GM21515 (cell line): ENCODE results near the gene CNTNAP2.
"Not testable (repeated sequence)": the region's sequence is repeated elsewhere in the genome, so short reads cannot be mapped to it uniquely, and the experiment has no call there.

Source experiments
- ATAC-seq: cut with Tn5 transposase; IDR thresholded peaks from one replicate; pipeline ENCODE4 v1.9.1; 2021; ENCODE audit not compliant: unreplicated experiment

Gene CNTNAP2

DNA sequence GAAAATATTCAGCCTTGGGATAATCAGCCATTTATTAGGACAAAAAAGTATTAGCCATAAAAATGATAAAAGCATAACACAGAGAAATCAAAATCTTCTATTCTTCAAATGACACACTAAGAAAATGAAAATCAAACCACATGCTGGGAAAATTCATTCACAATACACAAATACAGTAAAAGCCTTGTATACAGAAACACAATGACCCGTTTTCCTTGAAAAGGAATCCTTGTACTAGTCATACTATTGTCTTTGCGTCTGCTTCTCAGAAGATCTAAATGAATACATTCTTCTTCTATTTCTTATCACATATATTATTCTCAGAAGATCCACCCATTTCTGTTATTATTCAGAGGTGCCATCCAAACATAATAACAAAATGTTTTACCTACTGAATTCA is 749.1 kb downstream of the CNTNAP2 start:
- no peak for ATAC-seq

DNA sequence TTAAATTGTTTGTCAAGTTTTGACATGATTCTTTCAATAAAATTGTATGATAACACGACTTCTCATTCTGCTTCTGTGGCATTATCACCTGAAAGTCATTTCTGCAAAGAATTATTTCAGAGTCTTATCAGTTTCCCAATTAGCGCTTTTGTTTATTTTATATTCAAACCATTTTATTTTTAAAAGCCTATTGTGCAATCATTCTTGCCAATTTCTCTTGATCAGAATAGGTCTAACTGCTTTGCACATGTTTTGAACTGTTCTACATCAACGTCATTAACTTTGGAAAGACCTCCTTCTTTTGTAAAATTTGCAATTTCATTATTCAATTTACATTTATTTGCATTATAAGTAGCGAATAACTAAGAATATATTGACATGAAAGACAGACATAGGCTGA is 758.1 kb downstream of the CNTNAP2 start:
- no peak for ATAC-seq

DNA sequence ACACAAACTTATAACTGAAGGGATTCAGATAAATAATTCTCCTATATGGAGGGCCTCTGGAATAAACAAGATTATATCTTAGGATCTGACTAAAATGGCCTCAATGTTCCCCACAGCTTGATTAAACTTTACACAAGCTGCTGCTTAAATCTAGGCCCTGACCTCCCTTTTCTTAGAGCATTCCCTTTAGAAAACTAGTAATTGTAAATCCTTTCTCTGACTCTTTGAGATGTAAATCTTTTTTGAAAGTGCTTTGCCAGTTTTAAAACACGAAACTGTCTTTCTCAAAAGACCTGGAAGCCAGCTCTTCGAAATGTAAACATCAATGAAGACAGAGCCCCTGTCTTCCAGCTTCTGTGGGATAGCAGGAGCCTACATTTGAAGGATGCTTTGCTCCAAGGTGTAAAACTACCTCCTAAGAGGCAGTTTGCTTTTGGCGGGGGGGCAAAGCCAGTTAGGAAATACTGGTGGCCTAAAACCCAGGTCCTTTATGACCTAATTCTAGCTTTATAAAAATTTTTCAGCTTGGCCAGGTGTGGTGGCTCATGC is 758.7 kb downstream of the CNTNAP2 start:
- no peak for ATAC-seq

DNA sequence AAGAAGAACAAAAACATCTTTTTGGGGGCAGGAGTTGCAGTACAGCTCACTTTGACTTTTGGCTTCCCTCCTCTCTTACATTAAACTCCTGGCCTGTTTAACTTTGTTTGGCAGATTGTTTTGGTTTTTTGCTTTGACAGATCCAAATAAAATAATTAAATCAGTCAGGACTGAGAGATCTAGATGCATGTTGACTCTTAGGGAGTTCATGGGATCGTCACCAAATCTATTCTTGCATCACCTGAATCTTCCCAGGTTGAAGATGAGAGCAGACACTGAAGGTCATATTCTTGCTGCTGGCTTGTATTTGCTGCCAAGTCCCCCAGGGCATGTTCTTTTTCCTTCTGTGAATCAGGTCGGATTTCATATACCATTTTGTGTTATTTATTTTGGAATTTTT is 759.4 kb downstream of the CNTNAP2 start:
- ATAC-seq, result no peak

DNA sequence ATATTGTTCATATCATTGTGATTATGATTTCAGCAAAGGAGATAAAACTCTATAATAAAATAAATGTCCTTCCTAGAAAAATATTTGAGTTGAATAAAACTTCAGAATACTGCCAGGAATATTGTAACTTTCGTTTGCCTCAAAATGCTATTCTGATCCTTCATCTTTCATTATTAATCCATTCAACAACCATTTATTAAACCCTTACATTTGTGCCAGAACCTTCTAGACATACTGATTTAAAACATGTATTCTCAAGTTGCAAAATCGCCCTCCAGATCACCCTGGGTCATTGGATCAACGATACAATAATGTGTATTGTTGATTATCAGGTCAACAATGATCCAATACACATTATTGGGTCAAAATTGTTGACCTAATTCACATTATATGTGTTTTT is 759.8 kb downstream of the CNTNAP2 start:
- ATAC-seq, result no peak

DNA sequence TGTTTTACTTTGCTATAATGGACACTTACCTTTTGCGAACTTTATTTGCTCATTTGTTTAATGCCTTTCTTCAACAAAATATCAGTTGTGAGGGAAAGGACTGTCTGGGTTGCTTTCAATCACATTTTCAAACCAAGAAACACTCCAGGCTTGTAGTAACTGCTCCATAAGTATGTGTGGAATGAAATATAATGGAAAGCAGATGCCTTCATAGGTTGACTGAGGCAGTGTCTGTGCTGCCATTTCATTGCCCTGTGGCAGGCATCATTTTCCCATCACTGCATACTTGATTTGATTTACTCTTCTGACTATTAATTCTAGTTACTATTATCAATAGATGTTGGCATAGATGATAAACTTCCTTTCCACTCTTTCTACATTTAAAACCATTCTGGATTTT is 762.3 kb downstream of the CNTNAP2 start:
- no peak for ATAC-seq

DNA sequence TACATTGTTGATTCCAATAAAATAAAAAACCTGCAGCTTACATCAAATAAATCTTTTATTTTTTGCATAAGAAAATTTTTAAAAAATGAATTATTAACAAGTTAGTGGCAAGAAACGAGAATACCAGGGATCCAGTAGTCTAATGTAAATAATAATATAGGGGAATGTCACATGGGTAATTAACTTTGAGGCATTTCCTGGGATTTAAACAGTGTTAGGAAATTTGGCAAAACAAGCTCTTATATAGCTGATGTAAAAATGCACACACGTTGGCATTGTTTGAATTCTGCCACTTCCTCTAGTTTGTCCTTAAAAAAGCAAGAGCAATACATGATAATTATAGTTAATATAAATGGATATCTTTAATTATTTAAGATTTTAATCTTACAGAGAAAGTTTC is 768.6 kb downstream of the CNTNAP2 start:
- no peak for ATAC-seq

DNA sequence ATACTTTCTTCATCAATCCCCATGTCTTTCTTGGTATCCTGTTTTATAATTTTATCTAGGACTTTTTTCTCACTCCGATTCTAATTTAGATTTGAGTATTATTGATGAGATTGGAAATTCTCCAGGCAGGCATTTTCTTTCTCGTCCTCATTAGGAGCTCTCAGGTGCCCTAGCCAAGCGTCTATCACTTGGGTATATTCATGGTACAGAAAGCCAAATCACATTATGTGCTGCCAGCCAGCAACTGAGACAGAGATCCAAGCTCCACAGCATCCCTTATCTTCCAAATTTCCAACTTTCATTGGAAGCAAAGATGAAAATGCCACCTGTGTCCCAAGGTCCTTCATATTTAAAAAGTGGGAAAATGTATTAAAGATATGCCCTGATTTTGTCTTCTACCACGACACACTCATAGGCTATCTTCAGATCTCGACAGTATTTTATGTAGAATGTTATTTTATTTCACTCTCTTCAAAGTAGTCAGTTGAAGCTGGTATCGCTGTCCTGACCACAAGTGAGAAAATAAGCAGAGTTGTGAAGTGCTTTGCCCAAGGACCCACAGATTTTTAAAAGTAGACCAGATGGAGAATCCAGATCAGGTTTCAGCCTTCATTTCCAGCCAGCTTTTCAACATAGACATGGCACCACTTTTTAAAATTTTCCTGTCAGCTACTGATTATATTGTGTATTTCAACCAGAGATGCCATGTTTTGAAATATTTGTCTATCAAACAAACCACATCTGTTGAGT is 773.4 kb downstream of the CNTNAP2 start:
- no peak for ATAC-seq

DNA sequence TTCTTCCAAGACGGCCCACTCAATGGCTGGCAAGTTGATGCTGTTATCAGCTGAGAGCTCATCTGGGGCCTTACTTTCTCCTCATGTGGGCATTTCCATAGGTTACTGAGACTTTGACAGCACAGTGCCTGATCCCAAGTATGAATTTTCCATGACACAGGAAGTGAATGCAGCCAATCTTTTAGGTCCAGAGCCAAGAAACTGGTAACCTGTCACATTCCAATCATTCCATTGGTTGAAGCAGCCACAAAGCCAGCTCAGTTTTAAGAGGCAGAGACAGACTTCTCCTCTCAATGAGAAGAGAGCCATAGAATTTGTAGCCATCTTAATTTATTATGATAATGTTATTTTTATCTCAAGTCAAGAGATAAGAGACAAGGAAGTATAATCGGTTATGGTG is 775.5 kb downstream of the CNTNAP2 start:
- ATAC-seq, result no peak

DNA sequence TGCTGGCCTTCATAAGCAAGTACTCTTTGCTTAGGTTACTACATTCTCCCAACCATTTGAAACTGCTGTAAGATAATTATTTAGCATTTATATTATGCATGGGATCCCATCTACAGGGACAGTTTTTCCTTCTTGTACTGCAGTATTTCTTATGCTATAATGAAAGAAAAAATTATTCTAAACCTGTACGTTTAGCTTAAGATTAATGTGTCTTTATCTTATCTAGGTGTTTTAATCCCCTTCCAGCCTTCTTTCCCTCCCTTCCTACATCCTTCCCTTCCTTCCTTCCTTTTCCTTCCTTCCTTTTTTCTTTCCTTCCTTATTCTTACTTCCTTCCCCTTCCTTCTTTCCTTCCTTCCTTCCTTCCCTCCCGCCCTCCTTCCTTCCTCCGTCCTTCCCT is 778.3 kb downstream of the CNTNAP2 start:
- no peak for ATAC-seq

DNA sequence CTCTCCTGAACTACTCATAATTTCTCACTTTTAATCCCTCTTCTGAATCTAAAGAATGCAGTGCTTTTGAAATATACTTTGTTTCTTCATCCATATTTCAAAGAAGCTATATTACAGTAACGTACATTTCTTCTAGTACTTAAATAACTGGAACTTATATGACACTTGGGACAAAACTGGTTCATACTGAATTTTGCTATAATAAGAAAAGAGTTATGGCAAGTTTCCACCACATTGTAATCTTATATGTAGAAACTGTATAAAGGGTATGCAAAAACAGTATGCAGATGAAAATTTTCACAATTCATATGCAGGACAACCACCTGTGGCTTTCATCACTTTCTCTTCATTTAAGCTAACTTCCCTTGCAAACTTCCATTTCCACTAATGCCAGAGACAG is 785.7 kb downstream of the CNTNAP2 start:
- ATAC-seq, result no peak

DNA sequence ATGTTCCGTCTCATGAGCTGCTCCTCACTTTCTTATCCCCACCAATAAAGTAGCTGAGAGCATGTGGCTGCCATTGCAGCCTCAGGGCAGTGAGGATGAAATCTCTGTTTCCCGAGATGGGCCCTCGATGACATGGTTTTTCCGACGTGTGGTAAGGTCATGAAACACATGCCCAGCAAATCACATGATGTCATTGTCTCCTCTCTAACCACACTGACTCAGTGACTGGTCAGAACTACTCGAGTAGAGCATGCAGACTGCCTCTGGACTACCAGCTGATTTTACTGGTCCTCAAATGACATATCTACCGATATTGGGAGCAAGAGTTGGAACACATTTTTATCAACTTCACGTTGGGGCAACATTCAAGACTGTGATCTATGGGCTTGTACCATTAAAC is 786.1 kb downstream of the CNTNAP2 start:
- no peak for ATAC-seq

DNA sequence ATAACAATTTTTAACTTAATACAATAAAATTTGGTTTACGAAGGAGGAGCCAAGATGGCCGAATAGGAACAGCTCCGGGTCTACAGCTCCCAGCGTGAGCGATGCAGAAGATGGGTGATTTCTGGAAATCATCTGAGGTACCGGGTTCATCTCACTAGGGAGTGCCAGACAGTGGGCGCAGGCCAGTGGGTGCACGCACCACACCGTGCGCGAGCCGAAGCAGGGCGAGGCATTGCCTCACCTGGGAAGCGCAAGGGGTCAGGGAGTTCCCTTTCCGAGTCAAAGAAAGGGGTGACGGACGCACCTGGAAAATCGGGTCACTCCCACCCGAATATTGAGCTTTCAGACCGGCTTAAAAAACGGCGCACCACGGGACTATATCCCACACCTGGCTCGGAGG is 789.1 kb downstream of the CNTNAP2 start:
- not testable (repeated sequence) for ATAC-seq

DNA sequence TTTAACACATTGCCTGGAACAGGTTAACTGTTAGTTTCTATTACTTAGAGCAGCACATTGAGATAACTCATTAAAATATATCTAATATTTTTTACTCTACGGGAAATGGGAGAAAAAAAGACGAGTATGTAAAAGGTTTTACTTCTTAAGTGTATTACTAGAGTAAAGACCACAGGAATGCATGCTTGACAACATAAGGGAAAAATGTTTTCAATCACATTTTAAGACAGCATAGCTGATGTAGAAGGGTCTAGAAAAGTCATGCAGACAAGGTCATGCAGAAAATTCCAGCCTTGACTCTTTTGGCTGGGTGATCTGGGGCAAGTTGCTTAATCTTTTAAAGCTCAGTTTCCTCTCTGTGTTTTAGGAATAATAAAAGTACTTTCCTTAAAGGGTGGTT is 806.2 kb downstream of the CNTNAP2 start:
- no peak for ATAC-seq

DNA sequence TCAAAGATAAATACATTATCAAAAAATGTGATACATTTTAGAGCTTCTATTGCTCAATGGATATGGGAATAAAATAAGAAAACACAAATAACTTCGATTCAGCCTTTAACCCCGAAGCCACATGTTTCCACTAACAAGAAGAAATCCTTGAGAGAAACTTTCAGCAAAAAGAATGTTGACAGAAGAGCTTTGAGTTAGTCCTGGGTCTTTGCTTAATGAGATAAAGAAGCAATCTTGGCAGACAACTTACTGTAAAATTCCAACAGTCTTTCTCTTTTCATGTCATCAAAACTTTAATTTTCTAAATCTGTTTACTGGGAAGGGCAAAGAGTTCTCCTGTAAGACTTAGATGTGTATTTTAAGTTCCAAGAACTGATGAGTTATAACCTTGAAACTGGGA is 810.2 kb downstream of the CNTNAP2 start:
- ATAC-seq, result no peak

DNA sequence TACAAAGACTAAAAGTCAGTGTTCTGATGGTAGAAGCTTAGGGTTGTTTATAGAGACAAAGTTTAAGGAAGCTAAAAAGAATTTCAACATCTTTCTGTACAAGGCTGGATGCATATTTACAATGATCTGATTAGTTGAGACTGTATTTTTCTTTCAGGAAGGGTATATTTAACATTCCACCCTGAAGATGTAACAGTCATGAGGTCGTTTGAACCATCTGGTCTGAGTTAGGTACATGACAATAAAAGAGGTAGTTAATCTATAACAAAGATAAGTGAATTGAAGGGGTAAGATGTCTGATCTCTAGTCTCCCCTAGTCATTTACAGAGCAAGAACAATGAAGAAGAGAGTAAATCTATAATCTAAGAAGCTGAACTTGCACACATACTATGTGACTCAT is 821.2 kb downstream of the CNTNAP2 start:
- ATAC-seq, result no peak

DNA sequence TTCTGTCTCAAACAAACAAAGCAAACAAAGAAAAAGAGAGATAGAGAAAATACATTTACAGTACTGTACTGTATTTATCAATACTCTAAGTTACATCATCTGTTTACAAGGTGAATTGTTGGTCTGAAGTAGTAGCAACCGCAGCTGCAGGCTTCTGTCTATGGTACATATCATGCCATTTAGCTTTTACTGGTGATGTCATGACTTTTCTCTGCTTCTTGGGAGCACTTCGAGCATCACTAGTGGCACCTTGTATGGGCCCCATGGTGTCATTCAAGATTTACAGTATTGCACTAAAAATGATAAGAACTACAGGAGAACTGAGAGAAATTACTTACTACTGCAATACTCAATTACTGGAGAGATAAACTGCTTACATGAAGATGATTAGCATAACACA is 826.9 kb downstream of the CNTNAP2 start:
- ATAC-seq, result no peak

DNA sequence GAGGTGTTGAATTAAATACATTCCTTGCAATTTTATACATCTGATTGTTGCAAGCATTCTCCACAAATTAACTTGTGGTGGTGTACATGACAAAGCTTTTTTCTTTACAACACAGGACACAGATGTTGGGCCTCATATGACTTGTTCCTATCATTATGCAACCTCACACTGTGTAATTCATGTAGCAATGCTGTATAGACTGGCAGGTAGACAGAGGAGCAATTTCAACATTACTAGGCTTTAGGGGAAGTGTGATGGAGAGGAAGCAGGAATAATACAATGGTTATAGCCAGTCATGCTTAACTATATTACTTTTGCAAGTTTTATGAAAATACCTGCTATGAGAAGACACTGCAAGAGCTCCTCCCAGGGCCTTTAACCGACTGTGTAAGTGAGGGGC is 832.1 kb downstream of the CNTNAP2 start:
- no peak for ATAC-seq

DNA sequence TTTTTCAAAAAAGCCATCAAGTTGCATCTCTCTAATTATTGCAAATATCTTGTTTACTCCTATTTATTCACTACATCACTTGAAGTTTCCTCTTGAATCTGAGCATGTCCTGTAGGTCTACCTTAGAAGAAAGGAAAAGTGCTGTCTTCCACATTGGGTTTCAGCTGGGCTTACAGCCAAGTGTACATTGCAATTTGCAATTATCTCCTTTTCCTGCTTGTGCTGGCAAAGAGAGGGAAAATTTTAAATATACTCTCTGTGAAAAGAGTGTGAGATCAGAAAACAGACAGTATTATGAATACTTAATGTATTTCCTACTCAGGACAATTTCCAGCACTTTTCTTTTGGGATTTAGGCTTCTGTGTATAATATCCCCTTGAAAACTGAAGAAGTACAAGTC is 839.7 kb downstream of the CNTNAP2 start:
- no peak for ATAC-seq

DNA sequence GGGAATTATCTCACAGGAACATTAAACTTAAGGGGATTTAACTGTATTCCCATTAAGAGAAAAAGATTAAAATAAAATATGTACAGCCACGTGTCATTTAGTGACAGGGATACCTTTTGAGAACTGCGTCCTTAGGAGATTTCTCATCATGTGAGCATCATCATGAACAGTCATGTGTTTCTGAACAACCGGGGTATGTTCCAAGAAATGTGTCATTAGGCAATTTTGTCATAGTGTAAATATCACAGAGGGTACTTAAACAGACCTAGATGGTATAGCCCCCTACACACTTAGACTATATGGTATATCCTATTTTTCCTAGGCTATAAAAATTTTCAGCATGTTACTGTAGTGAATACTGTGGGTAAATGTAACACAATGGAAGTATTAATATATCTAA is 840.3 kb downstream of the CNTNAP2 start:
- ATAC-seq, result no peak

DNA sequence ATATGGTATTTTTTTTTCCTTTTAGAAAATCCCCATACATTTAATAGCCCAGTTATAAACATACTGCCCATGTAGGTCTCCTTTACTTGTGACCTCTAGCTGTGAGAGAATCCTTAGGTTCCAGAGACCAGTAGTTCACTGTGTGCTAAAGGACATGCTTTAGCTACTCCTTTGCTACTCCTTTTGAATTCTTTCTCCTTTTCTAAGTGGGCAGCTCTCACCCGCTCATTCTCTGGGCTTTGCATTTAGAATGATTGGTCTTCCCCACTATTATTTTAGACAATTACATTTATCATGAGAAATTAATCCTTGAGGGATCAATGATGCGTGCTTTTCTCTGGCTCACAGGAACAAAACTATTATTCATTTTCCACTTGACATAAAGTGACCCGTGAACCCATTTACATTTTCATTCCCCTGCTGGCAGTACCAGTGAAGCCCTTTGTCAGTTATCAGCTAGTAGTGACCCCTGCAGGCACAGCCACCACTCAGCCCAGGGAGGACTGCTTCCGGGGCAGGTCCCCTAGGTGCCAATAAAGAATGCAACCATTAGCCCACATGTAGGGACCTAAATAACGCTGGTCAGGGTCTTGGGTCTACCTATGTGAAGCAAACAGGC is 844.3 kb downstream of the CNTNAP2 start:
- ATAC-seq, result no peak

DNA sequence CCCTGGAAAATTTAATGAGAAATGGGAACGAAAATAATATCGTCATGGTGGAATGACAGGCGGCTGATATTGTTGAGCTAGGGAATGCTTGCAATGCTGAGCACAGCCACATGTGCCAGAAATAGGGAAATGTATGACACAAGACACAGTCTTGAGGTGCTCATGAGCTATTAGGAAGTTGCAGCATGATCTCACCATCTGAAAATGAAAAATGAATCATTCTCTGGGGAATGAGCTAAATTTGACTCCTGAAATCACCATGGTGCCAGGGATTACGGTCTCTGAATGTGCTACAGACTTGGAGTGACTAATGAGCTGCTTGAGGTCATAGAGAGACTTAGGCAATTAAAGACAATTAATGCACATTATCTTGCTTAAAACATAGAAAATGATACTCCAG is 845.0 kb downstream of the CNTNAP2 start:
- ATAC-seq, result no peak

DNA sequence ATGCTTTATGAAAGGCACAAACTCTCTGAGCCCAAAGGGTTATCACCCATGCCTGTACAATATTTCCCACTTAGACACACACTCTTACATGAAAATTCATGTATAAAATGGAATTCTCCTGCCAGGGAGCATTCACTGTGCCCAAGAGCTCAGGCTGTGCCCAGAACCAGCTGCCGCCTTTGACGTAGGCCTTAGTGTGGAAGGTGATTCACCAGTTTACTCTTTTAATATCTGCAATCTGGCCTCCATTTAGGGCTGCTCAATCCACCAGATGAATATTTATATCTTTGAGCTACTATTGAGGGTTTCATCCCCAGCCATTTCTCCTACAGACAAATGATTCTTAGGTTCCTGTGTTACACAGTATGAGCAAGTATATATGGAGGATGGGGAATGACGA is 849.7 kb downstream of the CNTNAP2 start:
- ATAC-seq, result no peak
